Thoracic aorta (tissue), 2 donors: ENCODE results near the gene EIF4G1. TPM values are rescaled to one million over a fixed set of nuclear protein-coding genes. Genes with fewer than 3 reads are reported as not detected.

Experiments
- ATAC-seq: fragments of 150-250 bp; one replicate; pipeline ENCODE4 v1.8.0; 2017; ENCODE audit warnings: low read depth; ENCODE audit not compliant: insufficient number of reproducible peaks, low FRiP score
- DNase-seq: peaks from one replicate; pipeline ENCODE4 v3.0.0-alpha.2; 2020; ENCODE audit warnings: low spot score
- H3K27ac ChIP-seq, 2 donors: fragments of 200-600 bp; sonication (generic); 1 replicate in 1 of 2; 2 replicates in 1 of 2; pipeline ENCODE4 v1.5.1; 2016; ENCODE audit warnings: mild to moderate bottlenecking in 2 of 2, moderate library complexity in 2 of 2
- H3K27me3 ChIP-seq: fragments of 200-600 bp; sonication (generic); replicated peaks from 2 replicates; pipeline ENCODE4 v1.6.0; 2016; ENCODE audit warnings: mild to moderate bottlenecking; ENCODE audit not compliant: insufficient read depth
- H3K36me3 ChIP-seq: fragments of 200-600 bp; sonication (generic); one replicate; pipeline ENCODE4 v1.5.1; 2016
- H3K4me1 ChIP-seq, 2 donors: fragments of 200-600 bp; sonication (generic); 1 replicate in 1 of 2; 2 replicates in 1 of 2; pipeline versions ENCODE4 v1.5.1 to v1.6.0; 2016; ENCODE audit warnings: low read depth in 2 of 2, mild to moderate bottlenecking in 1 of 2; ENCODE audit not compliant: control insufficient read depth in 1 of 2
- H3K4me3 ChIP-seq: fragments of 200-600 bp; sonication (generic); 2 replicates; pipeline ENCODE4 v1.5.1; 2016; ENCODE audit warnings: mild to moderate bottlenecking
- H3K9me3 ChIP-seq: fragments of 200-600 bp; sonication (generic); 2 replicates; pipeline ENCODE4 v1.5.1; 2016
- total RNA-seq, 2 donors: library from RNA; depleted of rRNA; stranded (reverse); fragments of >200 nt; gene quantifications; one replicate each; pipeline versions ENCODE4 v1.1.0 to v1.2.3, GENCODE V29; 2016
- TF ChIP-seq, protein P1 (sequence below): fragments of 200-600 bp; sonication (generic); IDR thresholded peaks from one replicate; pipeline ENCODE4 v1.5.1; 2019; ENCODE audit warnings: antibody characterized with exemption

EIF4G1 gene
- total RNA-seq, 2 donors from 2014 or later: 254 to 334 TPM

DNA sequence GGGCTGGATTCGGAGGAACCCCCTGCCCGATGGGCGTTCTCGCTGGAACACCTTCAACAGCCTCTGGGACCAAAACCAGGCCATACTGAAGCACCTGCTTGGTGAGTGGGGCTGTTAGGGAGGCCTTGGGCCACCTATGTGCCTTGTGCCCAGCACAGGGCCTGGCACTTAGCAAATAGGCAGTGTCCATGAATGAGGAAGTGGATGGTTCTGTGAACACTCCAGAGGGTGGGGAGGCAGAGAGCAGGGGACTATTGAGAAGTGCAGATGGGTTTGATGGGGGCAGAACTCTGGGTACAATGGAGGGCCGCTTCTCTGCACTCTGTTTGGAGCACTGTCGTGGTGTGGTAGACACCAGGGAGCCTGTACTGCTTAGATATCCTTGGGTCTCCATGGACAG, 37.0 kb upstream of the EIF4G1 start:
- Histone ChIP-seq H3K4me3 (no peak overlapping the region), H3K9me3 (no peaks in the 10 kb centered on the region), H3K4me1 (no peaks in the 10 kb centered on the region), H3K27me3 (no peaks in the 10 kb centered on the region), H3K27ac (no peak overlapping the region), H3K36me3 (no peaks in the 10 kb centered on the region)
- DNase-seq (no peak), ATAC-seq (no peak)
- TF ChIP-seq, protein P1, sequence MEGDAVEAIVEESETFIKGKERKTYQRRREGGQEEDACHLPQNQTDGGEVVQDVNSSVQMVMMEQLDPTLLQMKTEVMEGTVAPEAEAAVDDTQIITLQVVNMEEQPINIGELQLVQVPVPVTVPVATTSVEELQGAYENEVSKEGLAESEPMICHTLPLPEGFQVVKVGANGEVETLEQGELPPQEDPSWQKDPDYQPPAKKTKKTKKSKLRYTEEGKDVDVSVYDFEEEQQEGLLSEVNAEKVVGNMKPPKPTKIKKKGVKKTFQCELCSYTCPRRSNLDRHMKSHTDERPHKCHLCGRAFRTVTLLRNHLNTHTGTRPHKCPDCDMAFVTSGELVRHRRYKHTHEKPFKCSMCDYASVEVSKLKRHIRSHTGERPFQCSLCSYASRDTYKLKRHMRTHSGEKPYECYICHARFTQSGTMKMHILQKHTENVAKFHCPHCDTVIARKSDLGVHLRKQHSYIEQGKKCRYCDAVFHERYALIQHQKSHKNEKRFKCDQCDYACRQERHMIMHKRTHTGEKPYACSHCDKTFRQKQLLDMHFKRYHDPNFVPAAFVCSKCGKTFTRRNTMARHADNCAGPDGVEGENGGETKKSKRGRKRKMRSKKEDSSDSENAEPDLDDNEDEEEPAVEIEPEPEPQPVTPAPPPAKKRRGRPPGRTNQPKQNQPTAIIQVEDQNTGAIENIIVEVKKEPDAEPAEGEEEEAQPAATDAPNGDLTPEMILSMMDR: no peak

DNA sequence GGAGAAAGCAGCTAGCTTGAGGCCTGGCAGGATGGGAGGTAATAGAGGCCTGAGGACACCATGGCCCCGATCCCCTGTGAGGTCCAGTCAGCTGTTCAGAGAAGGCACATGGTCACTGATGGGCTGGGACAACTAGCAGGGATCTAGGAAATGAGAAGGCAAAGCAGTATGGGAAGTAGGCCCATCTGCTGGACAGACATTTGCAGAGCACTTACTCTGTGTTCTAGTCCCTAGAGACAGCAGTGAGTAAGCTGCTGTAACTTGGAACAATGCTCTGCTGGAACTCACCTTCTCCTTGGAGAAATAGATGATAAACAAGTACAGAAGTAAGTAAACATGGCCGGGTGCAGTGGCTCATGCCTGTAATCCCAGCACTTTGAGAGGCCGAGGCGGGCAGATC, 31.5 kb upstream of the EIF4G1 start:
- ATAC-seq (no peak), DNase-seq (no peak)
- no peaks in the 10 kb centered on the region for H3K4me1 ChIP-seq
- no peak overlapping the region for H3K4me3 ChIP-seq
- no peak overlapping the region for H3K27ac ChIP-seq
- no peaks in the 10 kb centered on the region for H3K9me3 ChIP-seq
- H3K27me3 ChIP-seq: no peaks in the 10 kb centered on the region
- no peaks in the 10 kb centered on the region for H3K36me3 ChIP-seq
- TF ChIP-seq, protein P1: no peak

DNA sequence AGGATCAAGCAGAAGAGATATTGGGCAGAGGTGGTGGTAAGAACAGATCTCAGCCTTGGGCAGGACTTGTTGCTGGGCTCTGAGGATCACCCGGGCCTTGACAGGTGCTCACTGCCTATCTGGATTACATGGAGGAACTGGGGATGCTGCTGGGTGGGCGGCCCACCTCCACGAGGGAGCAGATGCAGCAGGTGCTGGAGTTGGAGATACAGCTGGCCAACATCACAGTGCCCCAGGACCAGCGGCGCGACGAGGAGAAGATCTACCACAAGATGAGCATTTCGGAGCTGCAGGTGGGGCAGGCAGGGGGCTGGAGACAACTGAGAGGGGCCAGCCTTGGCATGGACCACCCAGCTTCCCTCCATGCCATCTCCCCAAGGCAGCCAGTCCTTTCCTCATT, 30.7 kb upstream of the EIF4G1 start:
- H3K27ac ChIP-seq: no peak overlapping the region
- H3K4me3 ChIP-seq: no peak overlapping the region
- TF ChIP-seq, protein P1: no peak
- no peaks in the 10 kb centered on the region for H3K36me3 ChIP-seq
- H3K27me3 ChIP-seq: no peaks in the 10 kb centered on the region
- DNase-seq (no peak), ATAC-seq (no peak)
- no peaks in the 10 kb centered on the region for H3K4me1 ChIP-seq
- no peaks in the 10 kb centered on the region for H3K9me3 ChIP-seq

DNA sequence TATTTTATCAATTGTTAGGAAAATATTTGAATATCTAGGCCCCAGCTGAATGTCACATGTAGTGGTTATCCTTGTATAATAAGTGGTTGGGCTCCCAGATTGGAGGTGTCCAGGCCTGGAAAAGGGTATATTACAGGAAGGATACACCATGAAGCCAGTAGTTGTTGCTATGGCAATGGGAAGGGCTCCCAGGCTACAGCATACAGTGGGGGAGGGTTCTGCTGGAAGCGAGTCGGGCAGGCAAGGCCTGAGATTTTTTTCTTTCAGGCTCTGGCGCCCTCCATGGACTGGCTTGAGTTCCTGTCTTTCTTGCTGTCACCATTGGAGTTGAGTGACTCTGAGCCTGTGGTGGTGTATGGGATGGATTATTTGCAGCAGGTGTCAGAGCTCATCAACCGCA, 29.7 kb upstream of the EIF4G1 start:
- DNase-seq: no peak
- no peak overlapping the region for H3K27ac ChIP-seq
- ATAC-seq: no peak
- TF ChIP-seq, protein P1: no peak
- no peaks in the 10 kb centered on the region for H3K27me3 ChIP-seq
- no peak overlapping the region for H3K4me3 ChIP-seq
- H3K36me3 ChIP-seq: no peaks in the 10 kb centered on the region
- H3K4me1 ChIP-seq: no peaks in the 10 kb centered on the region
- H3K9me3 ChIP-seq: no peaks in the 10 kb centered on the region

DNA sequence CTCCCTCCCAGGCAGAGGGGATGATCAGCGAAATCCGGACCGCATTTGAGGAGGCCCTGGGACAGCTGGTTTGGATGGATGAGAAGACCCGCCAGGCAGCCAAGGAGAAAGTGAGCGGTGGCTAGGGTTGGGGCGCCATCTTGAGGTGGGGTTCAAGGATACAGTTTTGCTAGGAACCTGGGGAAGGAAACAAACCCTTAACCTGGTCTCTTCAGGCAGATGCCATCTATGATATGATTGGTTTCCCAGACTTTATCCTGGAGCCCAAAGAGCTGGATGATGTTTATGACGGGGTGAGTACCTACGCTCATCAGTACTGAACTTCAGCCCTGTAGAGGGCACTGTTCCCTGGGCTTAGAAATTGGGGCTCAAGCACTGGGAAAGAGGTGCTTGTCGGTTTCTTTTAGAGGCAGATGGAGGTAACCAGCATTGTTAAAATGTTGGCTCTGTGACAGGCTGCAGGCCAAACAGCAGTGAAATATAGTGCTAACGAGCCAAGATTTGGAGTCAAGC, 24.9 kb upstream of the EIF4G1 start:
- Histone ChIP-seq H3K27ac (no peak overlapping the region), H3K36me3 (no peaks in the 10 kb centered on the region), H3K4me3 (no peak overlapping the region), H3K4me1 (no peaks in the 10 kb centered on the region), H3K27me3 (no peaks in the 10 kb centered on the region), H3K9me3 (no peaks in the 10 kb centered on the region)
- ATAC-seq (peak; percentile 31), DNase-seq (no peak)
- TF ChIP-seq, protein P1: peak; percentile 28
